GM21576 (cell line): ENCODE results near the gene ARHGEF39.

Experiments
- ATAC-seq: cut with Tn5 transposase; IDR thresholded peaks from one replicate; pipeline ENCODE4 v1.9.1; 2021; ENCODE audit warnings: mild to moderate bottlenecking, moderate library complexity; ENCODE audit not compliant: unreplicated experiment

ARHGEF39 gene

GRCh38 chr9:35664531-35665470, at the start of gene ARHGEF39:
Gene ARHGEF39, minus strand, starts transcription at chr9:35665195. Its CDS starts 26 bp downstream, at chr9:35665169.
- peak; percentile 75 for ATAC-seq

- ATAC-seq = no peak
These were observed 49.1 kb upstream of the ARHGEF39 start for GRCh38 chr9:35714123-35714522.

- ATAC-seq = no peak
These were observed 48.6 kb upstream of the ARHGEF39 start for GRCh38 chr9:35713578-35713977.

GRCh38 chr9:35712762-35713400, 47.9 kb upstream of the ARHGEF39 start:
- ATAC-seq = no peak

GRCh38 chr9:35711501-35712428, 46.8 kb upstream of the ARHGEF39 start:
- no peak for ATAC-seq

GRCh38 chr9:35710818-35711500, 46.0 kb upstream of the ARHGEF39 start:
- ATAC-seq = no peak

- ATAC-seq = no peak
These were observed 43.2 kb upstream of the ARHGEF39 start for GRCh38 chr9:35708146-35708545.

- ATAC-seq = no peak
These were observed 42.0 kb upstream of the ARHGEF39 start for GRCh38 chr9:35706951-35707350.

- ATAC-seq = no peak
These were observed 40.9 kb upstream of the ARHGEF39 start for GRCh38 chr9:35705836-35706430.

GRCh38 chr9:35705372-35705771, 40.4 kb upstream of the ARHGEF39 start:
- ATAC-seq = no peak

GRCh38 chr9:35703906-35704672, 39.1 kb upstream of the ARHGEF39 start:
- ATAC-seq = no peak

- no peak for ATAC-seq
These were observed 37.7 kb upstream of the ARHGEF39 start for GRCh38 chr9:35702696-35703095.

- no peak for ATAC-seq
These were observed 35.9 kb upstream of the ARHGEF39 start for GRCh38 chr9:35700942-35701341.

GRCh38 chr9:35700031-35700430, 35.0 kb upstream of the ARHGEF39 start:
- ATAC-seq = no peak

GRCh38 chr9:35698231-35698630, 33.2 kb upstream of the ARHGEF39 start:
- ATAC-seq = no peak

GRCh38 chr9:35697486-35697885, 32.5 kb upstream of the ARHGEF39 start:
- ATAC-seq = no peak

- peak; percentile 81 for ATAC-seq
These were observed 31.7 kb upstream of the ARHGEF39 start for GRCh38 chr9:35696520-35697215.

- ATAC-seq = no peak
These were observed 31.0 kb upstream of the ARHGEF39 start for GRCh38 chr9:35695943-35696401.
